Caki2 (cell line): ENCODE results near the gene ROCK1. TPM values are rescaled to one million over a fixed set of nuclear protein-coding genes. Genes with fewer than 3 reads are reported as not detected.
"Not testable (repeated sequence)": the region's sequence is repeated elsewhere in the genome, so short reads cannot be mapped to it uniquely, and the experiment has no call there.

ENCODE experiments used
- DNase-seq: peaks from one replicate; pipeline ENCODE4 v3.0.0-alpha.2; 2015; ENCODE audit warnings: low read depth
- in situ Hi-C: cut with HindIII; loops from 2 replicates; pipeline ENCODE4 v1.10.0; 2016; ENCODE audit warnings: low sequenced_read_pairs, low pct_unique_long_range_greater_than_20kb, mixed read lengths
- total RNA-seq: library from RNA; depleted of rRNA; stranded (reverse); fragments of >200 nt; shearing (Covaris generic); gene quantifications from 2 replicates; pipeline ENCODE4 v1.2.3, GENCODE V29; 2014; ENCODE audit warnings: low replicate concordance; rRNA removed

Gene ROCK1
- total RNA-seq: 3.7 and 4.4 TPM in 2 replicates

GRCh38 chr18:21111346-21112139 lies at the start of gene ROCK1:
Gene ROCK1, minus strand, starts transcription at chr18:21111813. Its CDS starts 903 bp downstream, at chr18:21110910.
- peak; percentile 76 for DNase-seq
- in situ Hi-C loops: no loop called here

- in situ Hi-C loops: no loop called here
These were observed 43.8 kb upstream of the ROCK1 start for GRCh38 chr18:21155443-21155842.

DNA sequence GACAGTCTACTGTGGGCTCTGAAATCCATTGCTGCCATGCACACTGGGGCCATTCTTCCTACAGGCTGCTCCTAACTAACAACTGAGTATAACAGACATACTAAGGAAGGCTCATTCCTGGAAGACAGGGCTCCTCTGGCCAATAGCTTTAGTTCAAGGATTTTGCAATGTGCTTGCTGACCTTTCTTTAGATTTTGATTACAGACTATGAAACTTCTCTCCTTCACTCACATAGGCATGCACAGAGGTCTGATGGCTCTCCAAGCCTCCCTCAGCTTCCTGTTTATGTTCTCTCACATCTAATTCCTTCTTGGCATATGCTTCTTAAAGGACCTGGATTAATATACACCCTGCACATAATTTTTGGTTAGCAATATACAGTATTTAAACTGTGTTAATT lies 34.4 kb upstream of the ROCK1 start:
- DNase-seq: no peak
- in situ Hi-C loops: no loop called here

More at GRCh38 chr18:21155443-21155842, 43.8 kb upstream of the ROCK1 start:
- DNase-seq: no peak

DNA sequence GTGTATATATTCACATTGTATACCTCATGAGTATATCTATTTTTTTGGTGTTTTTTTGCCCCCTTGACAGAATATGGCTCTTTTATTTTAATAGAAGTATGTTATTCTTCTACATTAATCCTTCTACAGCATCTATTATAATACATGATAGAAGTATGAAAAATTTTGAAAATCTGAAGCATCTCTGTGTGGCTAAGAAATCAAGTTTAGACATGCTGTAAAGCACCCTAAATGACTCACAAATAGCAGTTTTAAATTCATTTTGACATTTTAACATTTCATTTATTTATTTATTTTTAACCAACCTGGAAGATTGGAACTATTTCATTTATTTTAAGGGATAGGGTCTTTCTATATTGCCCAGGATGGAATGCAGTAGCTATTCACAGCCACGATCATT lies 33.8 kb upstream of the ROCK1 start:
- in situ Hi-C loops: no loop called here
- no peak for DNase-seq

DNA sequence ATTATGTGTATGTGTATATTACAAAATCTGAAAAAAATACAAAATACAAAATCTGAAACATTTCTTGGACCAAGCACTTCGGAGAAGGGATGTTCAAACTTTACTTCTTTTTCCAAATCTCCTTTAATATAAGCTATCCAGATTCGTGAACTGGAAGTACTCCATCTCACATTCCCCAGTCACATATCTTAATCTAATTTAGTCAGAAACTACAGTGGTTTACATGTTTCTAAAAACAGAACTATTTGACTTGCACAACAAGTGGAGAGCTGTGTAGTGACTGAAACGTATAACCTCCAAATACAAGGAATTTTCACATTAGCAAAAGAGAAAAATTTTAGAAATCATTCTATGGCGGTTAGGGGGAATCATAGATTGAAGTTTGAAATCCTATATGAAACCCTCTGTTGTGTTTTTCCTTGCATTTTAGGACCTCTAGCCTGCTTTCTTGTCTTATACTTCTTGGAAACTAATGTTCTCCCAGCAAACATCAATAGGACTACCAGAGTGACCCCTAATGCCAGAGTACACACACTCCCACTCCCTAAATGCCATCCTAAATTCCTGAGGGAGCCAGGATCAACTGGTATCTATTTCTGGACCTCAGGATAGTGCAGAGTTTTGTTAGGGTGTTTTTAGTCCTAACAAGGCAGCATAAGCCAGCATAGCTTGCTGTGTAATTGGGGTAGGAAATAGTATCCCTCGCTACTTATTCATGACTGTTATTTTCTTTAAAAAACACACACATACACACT lies 30.2 kb upstream of the ROCK1 start:
- DNase-seq: no peak
- in situ Hi-C loops: no loop called here

DNA sequence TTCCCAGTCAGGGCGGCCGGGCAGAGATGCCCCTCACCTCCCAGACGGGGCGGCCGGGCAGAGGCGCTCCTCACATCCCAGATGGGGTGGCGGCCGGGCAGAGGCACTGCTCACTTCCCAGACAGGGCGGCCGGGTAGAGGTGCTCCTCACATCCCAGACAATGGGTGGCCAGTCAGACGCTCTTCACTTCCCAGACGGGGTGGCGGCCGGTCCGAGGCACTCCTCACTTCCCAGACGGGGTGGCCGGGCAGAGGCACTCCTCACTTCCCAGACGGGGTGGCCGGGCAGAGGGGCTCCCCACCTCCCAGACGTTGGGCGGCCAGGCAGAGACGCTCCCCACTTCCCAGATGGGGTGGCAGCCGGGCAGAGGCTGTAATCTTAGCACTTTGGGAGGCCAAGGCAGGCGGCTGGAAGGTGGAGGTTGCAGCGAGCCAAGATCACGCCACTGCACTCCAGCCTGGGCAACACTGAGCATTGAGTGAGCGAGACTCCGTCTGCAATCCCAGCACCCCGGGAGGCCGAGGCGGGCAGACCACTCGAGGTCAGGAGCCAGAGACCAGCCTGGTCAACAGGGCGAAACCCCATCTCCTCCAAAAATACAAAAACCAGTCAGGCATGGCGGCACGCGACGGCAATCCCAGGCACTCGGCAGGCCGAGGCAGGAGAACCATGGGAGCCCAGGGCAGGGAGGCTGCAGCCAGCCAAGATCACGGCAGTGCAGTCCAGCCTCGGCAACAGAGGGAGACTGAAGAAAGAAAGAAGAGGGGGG lies 26.3 kb upstream of the ROCK1 start:
- DNase-seq, in situ Hi-C loops: not testable (repeated sequence)

- in situ Hi-C loops: no loop called here
- DNase-seq: no peak
These were observed 23.3 kb upstream of the ROCK1 start for GRCh38 chr18:21134895-21135294.

DNA sequence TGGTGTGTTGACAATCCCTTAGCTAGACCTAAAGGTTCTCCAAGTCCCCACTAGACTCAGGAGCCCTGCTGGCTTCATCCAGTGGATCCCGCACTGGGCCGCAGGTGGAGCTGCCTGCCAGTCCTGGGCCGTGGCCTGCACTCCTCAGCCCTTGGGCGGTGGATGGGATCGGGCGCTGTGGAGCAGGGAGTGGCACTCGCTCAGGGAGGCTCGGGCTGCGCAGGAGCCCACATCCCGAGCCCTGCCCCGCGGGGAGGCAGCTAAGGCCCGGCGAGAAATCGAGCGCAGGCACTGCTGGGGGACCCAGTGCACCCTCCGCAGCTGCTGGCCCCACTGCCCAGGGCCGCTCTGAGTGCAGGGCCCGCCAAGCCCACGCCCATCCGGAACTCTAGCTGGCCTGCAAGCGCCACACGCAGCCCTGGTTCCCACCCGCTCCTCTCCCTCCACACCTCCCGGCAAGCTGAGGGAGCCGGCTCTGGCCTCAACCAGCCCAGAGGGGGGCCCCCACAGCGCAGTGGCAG lies 20.8 kb upstream of the ROCK1 start:
- DNase-seq: no peak
- in situ Hi-C loops: no loop called here

DNA sequence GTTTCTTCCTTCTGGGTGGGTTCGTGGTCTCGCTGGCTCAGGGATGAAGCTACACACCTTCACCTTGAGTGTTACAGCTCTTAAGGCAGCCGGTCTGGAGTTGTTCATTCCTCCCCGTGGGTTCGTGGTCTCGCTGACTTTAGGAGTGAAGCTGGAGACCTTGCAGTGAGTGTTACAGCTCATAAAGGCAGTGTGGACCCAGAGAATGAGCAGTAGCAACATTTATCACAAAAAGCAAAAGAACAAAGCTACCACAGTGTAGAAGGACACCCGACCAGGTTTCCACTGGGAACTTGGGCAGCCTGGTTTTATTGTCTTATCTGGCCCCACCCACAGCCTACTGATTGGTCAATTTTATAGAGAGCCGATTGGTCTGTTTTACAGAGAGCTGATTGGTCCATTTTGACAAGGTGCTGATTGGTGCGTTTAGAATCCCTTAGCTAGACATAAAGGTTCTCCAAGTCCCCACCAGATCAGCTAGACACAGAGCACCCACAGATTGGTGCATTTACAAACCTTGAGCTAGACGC lies 20.1 kb upstream of the ROCK1 start:
- in situ Hi-C loops: no loop called here

DNA sequence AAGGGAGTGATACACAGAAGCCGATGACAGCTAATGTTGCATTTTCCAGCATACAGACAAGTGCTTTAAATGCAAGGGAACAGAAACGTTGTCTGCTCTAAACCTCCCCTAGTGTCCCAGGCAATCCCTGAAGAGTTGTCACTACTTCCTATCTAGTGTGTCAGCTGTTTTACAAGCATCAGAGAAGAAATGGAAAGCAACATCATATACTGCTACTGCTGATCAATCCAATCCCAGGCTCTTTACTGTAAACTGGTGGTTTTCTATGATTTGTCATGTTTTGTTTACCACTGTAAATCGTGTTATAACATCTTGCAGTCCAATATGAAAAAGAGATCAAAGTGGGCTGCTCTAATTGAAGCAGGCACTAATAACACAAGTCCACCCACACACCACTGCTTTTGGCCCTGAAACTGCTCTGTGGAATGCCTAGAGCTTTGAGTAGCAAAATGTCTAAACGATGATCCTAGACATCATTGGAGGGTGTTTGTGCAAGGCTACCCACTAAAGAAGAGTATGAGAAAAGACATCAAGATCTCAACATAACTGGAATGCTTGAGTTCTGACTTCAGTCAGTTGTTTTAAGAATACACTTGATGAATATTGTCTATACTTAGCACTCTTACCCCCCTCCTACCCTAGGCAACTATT lies 18.1 kb upstream of the ROCK1 start:
- in situ Hi-C loops: no loop called here
- no peak for DNase-seq

More for the DNA sequence above, 20.1 kb upstream of the ROCK1 start:
- DNase-seq: no peak

GRCh38 chr18:21123290-21123926 lies 11.8 kb upstream of the ROCK1 start:
- DNase-seq: no peak
- in situ Hi-C loops: no loop called here

DNA sequence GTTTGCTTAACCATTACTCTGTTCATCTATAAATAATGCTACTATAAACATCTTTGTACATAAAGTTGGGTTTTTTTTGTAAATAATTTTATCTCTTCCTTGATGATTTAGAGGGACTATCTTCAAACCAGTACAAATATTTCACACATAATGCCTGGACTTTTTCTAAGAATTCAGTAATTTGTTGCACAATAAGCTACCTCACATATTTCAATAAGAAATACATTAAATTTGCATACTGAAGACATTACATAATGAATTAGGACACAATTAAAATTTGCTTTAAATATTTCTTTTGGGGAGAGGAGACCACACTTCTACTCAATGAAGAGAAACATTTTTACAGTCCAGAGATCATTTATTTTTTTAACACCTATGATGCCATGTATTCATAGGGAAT lies 7.2 kb upstream of the ROCK1 start:
- no peak for DNase-seq
- in situ Hi-C loops: no loop called here

DNA sequence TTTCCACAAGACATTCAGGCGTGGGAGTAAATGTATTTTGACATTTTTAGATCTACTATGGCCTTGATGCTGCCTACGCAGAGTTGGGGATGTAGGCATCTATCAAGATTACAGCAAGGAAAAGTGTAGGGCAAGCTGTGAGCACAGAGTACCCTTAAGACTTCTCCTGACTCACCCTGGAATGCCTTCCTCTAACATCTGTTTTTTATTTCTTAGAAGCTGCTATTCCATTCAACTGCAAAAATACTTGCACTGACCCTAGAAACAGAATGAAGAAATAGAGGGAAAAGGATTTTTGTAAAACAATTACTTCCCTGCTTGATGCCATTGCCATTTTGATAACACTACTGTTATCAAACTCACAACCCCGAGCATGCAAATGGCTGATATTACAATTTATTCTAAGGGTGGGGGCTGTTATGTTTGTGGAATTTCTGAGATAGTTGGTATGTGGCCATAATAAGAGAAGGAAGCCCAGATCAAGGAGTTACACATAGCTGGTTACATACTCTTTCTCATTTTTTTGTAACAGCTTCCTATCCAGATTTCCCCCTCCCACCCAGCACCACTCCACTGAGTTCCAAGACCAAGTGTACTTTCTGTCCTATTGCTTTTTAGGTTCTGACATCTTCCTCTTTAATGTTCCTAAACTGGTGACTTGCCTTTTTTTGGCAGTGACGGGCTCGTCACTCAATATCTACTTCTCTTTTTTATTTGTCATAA lies 6.0 kb upstream of the ROCK1 start:
- no peak for DNase-seq
- in situ Hi-C loops: no loop called here

- DNase-seq: no peak
- in situ Hi-C loops: no loop called here
These were observed 4.2 kb upstream of the ROCK1 start for GRCh38 chr18:21115519-21116411.

DNA sequence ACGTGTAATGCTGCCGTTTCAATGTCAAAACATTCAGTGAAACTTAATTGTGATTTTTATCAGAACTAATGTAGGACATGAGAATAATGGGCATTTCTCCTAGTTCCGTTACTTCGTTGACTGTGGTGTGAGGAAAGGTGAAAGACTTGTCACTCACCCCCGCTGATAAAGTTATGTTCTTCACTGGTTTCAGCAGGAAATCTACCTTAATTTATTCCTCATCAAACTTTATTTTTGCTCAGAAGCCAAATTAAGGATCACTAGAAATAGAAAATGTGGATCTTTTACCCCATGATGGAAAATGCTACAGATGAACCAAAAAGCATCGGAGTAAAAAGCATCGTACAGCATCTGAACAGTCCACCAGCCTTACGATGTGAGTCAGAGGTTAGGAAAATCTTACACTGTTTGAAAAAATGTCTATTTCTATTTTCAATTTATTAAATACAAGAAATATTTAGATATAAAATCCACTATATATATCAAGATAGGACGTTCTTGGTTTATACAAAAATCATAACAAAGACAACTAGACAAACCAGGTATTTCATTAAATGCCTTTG lies 1.0 kb upstream of the ROCK1 start:
- DNase-seq: no peak
- in situ Hi-C loops: no loop called here

DNA sequence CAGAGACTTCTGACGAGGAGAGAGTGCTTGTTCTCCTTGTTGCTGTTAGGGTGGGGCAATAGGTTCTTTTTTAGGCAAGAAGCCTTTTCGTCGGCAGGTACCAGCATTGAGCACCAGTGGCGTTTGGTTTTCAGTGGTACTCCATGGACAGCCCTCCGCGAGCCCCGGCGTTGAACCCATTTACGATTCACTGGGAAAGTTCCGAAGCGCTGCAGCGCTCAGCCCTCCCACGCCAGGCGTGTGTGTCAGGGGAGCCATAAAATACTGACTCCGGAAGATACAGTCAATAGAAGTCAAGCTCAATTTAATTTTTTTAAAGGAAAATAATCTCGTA lies 494 bp upstream of the ROCK1 start:
- in situ Hi-C loops: no loop called here
- no peak for DNase-seq
